ENCODE measurements around the gene MEGF11.

Gene MEGF11

DNA sequence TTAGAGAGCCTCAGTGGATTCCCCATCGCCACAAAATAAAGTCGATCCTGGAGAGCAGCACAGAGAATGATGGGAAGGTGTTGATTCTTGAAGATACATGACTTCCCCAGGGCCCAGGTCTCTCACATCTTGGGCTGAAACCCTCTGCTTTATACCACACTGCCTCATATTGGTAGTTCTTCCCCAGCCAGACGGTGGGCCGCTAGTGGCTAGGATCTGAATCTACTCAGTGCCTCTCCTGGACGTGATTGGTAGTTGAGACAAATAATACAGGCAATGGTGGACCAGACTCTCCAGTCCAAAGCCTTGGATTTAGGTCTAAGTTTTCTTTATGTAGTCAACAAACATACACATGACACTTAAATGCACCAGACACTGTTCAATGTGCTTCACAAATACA is 334.6 kb downstream of the MEGF11 start:
- DNase-seq (ENCODE audit: low read depth, low spot score), result no peak

DNA sequence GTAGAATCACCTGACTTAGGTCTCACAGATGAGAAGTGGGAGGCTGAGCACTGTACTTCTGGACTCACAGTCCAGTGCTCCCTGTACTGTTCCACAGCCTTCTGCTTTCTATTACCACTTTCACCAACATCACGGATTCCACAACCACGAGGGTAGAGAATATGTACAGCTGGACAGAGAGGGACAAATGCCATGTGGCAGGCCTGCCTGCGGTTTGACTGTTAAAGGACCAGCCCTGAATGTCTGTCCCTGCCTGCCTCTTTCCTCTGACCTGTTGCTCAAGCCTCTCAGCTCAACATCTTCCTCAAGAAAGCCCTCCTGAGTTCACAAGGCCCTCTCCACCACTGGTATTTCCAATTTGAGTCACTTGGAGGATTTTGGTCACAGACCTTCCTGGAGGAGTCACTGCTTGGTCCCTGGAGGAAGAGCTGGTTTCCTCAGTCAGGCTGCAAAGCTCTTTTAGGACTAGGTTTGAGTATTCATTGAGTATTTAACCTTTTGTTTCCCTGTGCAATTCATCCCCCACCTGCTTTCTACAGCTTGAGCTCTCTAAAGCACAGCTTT is 335.1 kb downstream of the MEGF11 start:
- DNase-seq (ENCODE audit: low read depth, low spot score), result no peak

GRCh38 chr15:65917936-65918335 is 335.6 kb downstream of the MEGF11 start:
- no peak for DNase-seq (ENCODE audit: low read depth, low spot score)

GRCh38 chr15:65917407-65917756 is 336.2 kb downstream of the MEGF11 start:
- no peak for DNase-seq (ENCODE audit: low read depth, low spot score)

GRCh38 chr15:65916664-65917406 is 336.7 kb downstream of the MEGF11 start:
- DNase-seq (ENCODE audit: low read depth, low spot score), result peak; percentile 88

DNA sequence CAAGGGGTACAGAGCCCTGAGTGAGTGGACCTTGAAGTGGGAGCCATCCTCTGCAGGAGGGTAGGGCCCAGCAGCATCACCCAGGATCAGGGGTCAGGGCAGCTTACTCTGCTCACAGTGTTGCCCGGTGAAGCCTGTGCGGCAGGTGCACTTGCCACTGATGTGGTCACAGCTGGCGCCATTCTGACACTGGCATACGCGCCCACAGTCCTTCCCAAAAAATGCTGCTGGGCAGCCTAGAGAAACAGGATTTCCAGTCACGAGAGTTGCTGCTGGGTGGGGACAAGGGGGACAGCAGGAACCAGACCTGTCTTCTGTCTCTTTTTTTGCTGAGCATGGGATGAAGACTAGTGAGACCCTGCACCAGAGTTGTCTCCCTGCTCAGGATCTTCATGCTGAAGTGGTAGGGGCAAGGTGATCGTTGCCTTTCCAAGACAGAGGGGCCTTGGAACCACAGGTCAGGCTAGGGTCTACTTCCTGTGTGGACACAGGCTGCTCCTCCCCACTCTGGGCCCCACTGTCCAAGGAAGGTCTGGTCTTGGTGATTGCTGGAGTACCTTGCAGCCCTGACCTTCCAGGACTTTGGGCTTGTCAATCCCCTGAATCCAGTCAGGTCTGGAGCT is 337.4 kb downstream of the MEGF11 start:
- DNase-seq (ENCODE audit: low read depth, low spot score), result no peak

DNA sequence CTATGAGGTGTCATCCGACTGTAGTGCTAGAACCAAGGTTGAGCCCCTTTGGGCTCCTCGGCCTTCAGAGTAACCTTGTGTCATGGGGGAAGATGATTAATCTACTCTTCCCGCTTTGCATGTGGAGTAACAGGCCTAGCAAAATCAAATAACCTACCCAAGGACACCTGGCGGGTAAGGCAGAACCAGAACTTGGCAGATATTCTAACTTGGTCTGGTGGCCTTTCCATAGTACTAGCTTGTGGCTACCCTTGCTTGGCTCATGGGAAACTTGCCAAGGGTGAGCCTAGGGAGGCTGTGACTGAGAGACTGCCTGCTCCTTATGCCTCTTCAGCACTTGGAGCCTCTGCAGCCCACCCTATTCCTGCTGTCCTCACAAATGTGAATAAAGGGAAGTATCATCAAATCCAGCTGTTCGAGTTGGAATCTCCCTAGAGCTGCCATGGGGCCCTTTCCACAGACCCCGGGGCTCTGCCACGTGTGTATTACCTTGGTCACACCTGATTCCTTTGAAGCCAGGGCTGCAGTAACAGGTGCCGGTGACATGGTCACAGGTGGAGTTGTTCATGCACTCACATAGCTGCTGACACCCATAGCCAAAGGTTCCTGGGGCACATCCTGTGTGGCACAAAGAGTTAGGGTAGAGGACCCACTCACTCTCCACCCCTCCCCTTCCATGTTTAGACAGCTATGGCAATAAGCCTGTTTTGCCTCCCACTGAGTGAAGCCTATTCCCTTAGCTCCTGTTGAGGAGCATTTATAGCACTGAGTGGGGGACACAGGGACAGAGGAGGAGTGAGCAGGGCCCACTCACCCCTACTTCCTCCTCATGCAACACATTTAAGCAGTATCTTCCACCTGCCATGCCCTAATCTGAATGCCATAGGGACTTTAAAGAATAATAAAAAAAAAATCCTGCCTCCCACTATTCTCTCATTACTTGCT is 338.3 kb downstream of the MEGF11 start:
- DNase-seq (ENCODE audit: low read depth, low spot score), result no peak

DNA sequence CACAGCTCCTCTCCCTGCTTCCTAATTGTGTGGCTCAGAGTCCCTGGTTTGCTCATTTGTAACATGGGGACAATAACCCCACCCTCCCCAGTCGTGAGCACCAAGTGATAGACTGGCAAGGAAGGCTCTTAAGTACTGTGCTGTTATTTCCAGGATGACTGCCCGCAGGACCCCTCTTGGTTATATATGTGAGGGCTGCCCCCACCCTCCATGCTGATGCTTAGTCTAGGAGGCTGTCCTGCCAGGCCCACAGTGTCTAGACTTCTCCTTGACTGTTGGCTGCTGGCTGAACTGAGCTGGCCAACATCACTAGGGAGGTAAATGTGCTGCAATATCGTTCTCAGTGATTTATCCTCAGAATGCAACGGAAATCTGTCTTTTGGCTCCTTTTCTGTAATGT is 339.2 kb downstream of the MEGF11 start:
- DNase-seq (ENCODE audit: low read depth, low spot score), result no peak

GRCh38 chr15:65913631-65914199 is 339.8 kb downstream of the MEGF11 start:
- no peak for DNase-seq (ENCODE audit: low read depth, low spot score)

GRCh38 chr15:65912235-65912634 is 341.3 kb downstream of the MEGF11 start:
- no peak for DNase-seq (ENCODE audit: low read depth, low spot score)

GRCh38 chr15:65910341-65910740 is 343.2 kb downstream of the MEGF11 start:
- no peak for DNase-seq (ENCODE audit: low read depth, low spot score)

- DNase-seq (ENCODE audit: low read depth, low spot score), result no peak
Observed at GRCh38 chr15:65909831-65910230, 343.7 kb downstream of the MEGF11 start.

- DNase-seq (ENCODE audit: low read depth, low spot score), result no peak
Observed at GRCh38 chr15:65908876-65909275, 344.7 kb downstream of the MEGF11 start.

DNA sequence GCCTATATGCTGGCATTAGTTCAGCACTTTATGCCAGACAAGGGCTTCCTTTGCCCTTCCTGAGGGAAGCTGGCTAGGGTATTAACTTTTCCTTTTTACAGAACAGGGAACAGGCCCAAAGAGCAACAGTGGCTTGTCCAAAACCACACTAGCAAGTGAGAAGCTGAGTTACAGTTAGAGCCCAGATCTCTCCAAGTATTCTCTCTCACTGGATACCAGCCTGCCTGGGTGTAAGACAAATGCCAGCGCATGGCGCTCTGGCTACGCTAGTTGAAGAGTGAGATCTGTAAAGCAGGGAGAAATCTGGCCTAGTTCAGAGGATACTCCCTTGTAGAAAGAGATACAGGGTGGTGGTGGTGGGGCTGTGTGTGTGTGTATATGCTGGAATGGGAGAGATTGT is 345.9 kb downstream of the MEGF11 start:
- DNase-seq (ENCODE audit: low read depth, low spot score), result no peak

DNA sequence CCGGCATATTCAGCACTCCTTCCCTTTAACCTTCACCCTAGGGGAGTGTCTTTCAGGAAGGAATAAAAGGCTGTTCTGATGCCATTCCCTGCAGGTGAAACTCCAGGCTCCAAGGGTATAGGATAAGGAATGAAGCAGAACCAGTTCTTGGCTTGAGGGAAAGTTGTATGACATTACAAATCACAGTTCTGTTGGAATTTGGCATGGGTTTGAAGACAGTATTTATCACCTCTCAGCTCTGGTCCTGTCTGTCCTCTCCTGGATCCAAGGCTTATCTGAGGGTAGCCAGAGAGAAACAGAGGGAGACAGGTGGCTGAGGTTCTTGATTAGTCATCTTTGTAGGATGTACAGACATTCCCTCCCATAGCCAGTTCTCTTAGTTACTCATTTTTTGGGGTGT is 347.2 kb downstream of the MEGF11 start:
- DNase-seq (ENCODE audit: low read depth, low spot score), result no peak

- DNase-seq (ENCODE audit: low read depth, low spot score), result no peak
Observed at GRCh38 chr15:65904301-65904700, 349.2 kb downstream of the MEGF11 start.

DNA sequence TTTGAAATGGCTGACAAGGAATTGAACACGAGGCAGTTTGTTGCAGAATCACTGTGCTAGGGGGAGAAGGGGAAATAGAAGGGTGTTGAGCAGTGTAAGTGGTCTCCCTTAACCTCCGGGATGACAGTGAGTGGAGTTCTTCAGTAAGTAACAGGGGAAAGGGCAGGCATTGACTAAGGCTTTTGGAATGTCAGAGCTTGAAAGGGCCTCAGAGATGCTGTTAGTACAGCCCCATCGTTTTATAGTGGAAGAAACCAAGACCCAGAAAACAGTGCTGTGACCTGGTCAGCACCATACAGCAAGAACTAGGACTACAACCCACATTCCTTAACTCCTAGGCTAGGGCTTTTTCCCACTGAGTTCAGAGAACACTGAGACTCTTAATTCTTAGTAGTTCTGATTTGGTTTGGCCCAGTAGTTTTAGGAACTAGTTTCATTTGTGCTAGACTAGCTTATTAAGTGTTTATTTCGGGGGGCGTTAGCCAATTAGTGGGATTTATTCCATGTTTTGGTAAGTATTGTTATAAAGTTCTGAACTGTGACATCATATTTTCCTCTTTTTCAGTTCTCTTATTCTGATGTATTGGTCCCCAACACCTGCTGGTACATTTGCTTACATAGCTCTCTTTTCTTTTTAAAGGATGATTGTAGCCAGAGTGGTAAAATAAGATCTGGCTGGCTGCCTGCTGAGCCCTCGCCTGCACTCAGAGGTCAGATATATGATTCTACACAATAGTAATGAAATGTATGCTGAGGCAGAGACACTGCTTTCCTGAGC is 350.1 kb downstream of the MEGF11 start:
- peak; percentile 50 for DNase-seq (ENCODE audit: low read depth, low spot score)

GRCh38 chr15:65902373-65902772 is 351.2 kb downstream of the MEGF11 start:
- no peak for DNase-seq (ENCODE audit: low read depth, low spot score)

DNA sequence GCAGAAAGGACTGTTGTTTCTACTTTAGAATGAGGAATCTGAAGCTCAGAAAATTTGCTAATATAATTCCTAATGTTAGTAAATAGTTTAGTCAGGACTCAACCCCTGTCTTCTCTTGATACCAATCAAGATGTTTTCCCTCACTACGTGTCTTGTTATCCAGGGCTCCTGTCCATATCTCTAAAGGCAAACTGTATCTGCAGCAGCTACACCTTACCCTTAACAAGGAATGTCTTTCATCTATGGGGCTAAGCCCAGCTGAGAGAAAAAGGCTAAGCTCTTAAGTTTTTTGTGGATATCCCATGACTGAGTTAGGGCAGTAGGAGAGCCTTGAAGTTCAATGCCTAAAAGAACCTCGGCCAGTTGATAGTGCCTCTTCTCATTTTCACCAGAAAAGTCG is 351.7 kb downstream of the MEGF11 start:
- DNase-seq (ENCODE audit: low read depth, low spot score), result no peak

DNA sequence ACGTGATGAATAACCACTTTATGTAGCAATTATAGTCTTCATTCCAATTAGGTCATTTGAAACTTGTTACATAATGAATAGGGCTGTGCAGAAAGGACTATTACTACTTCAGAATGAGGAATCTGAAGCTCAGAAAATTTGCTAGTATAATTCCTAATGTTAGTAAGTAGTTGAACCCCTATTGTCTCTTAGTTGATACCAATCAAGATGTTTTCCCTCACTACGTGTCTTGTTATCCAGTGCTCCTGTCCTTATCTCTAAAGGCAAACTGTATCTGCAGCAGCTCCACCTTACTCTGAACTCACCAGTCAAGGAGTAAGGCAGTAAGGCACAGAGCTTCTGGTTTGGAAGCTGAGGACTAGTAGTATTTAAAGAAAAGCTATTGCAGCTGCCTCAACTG is 352.2 kb downstream of the MEGF11 start:
- no peak for DNase-seq (ENCODE audit: low read depth, low spot score)

DNA sequence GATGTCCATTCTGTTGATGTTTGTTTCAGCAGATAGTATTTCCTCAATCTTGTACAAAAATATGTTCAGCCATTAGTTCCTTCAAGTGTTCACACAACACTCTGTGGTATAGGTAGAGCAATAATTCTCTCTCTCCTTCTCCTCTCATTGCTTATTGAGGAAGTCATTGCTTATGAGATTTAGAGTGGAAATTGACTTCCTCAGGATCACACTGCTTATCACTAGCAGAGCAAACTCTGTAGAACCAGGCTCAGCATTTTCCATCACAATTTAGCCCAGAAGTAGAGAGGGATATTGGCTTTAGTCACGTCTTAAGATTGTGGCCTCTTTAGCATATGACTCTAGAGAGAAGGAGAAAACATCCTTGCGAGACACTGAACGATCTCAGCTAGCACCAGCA is 353.1 kb downstream of the MEGF11 start:
- no peak for DNase-seq (ENCODE audit: low read depth, low spot score)
